Colon (tissue), 2 donors: Measurements from ENCODE around the gene NCAPG2.
A peak's percentile ranks its signal among the peaks of the same experiment; 100 is the strongest.
"Not testable (repeated sequence)": the region's sequence is repeated elsewhere in the genome, so short reads cannot be mapped to it uniquely, and the experiment has no call there.

Experiments used
- FAIRE-seq: peaks from 2 replicates; lab custom pipeline; 2012; peaks lifted over from hg19 to GRCh38; lab: Jason Lieb, UNC
- donor health status: control.
- donor health status: control.

The NCAPG2 gene

DNA sequence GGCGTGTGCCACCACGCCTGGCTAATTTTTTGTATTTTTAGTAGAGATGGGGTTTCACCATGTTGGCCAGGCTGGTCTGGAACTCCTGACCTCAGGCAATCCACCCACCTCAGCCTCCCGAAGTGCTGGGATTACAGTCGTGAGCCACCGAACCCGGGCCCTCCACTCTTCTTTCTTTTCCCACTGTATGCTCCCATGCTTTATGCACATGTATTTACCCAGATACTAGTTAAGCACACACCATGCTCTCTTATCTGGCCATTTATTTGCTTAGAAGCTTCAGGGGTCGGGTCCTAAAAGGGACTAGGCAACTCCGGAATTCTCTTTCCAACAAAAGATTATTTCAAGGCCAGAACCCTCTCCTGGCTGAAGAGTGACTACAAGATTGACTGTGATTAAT is 78.3 kb downstream of the NCAPG2 start:
- not testable (repeated sequence) for FAIRE-seq

DNA sequence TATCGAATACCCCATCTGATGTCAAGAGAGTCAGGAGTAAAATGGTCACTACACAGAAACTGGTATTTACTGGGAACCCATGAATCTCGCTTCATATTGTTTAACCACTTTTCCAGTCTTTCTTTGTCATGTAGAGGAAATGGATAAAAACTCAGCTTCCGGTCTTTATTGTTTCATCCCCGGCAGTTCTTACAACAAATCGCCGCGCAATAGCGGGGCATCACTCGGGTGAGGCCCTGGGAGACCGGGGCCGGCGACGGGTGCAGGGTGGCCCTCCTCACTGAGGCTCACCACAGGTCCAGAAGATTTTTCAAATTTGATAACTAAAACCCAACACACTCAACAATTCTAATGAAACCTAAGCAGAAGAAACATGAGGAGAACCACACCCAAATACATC is 81.4 kb downstream of the NCAPG2 start:
- no peak for FAIRE-seq

DNA sequence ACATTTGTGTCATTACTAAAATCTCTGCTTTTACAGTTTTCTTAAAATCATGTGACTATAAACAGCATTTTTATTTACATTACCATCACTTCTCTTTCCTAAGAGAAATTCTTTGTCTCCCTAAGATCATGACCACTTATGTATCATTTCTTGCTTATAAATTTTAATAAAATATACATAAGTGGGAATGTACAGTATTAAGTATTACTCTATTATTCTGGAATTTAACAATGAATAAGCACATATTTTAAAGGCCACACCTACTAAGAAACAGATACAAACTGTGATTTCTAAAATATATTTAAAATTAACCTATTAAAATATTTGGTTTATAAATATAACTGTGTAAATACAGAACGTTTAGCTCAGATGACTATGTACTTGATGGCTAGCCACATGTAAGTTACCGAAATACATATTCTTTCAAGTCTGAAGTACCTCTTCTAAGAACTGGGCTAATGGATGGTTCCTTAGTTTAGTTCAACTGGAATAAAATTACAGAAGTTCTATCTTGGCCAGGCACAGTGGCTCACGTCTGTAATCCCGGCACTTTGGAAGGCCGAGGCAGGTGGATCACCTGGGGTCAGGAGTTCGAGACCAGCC is 83.7 kb downstream of the NCAPG2 start:
- FAIRE-seq = peak; percentile 81

DNA sequence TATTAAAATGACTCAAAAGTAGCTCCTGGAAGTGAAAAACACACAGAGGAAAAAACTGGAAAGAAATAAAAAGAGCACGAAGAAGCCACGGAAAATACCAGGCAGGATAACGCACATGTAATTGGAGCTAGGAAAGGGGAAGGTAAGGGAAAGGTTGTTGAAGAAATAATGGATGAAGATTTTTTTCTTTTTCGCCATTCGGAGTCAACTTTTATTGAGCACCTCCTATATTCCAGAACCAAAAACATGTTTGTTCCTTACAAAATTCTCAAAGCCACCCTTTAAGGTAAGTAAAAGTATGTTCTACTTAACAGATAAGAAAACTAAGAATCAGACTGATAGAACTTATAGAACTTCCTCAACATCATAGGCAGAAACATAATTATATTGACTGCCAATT is 84.2 kb downstream of the NCAPG2 start:
- FAIRE-seq = no peak

DNA sequence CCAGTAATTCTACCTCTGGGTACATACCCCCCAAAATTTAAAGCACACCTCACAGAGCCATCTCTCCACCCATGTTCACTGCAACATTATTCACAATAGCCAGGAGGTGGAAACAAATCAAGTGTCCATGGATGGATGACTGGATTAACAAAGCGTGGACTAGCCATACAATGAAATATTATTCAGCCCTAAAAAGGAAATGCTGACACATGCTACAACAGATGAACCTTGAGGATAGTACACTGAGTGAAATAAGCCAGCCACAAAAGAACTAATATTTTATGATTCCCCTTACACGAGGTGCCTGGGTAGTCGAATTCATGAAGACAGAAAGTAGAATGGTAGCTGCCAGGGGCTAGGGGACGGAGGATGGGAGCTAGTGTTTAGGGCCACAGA is 85.9 kb downstream of the NCAPG2 start:
- FAIRE-seq = no peak

DNA sequence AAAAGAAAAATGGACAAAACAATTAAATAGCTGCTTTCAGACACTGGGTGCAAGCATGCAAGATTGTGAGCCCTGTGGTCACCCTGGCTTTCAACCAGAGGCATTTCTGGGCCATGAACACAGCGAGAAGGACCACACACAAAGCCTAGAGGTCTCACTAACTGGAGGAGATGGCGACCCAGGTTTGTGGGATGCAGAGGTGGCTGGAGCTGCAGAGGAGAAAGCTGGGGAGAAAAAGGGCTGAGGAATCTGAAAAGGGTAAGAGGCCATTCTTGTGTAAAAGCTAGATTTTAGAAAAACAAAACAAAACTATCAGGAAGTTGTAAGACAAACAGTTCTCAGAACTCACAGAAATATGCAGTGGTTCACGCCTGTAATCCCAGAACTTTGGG is 86.9 kb downstream of the NCAPG2 start:
- no peak for FAIRE-seq

DNA sequence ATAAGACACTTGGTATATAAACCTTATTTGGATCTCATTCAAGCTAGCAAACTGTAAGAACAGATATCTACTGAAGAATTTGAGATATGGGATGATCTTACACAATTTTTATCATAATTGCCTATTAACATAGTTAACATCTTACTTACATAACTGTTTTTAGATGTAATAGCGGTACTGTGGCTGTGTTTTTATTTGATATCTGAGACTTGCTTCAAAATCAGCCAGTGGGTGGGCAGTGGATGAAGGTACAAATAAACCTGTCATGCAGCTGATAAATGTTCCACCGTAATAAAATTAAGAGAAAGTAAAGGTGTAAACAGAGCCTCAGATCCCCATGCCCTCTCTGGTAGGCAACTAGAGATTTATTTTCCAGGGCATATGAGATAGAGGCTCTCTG is 88.6 kb downstream of the NCAPG2 start:
- no peak for FAIRE-seq

DNA sequence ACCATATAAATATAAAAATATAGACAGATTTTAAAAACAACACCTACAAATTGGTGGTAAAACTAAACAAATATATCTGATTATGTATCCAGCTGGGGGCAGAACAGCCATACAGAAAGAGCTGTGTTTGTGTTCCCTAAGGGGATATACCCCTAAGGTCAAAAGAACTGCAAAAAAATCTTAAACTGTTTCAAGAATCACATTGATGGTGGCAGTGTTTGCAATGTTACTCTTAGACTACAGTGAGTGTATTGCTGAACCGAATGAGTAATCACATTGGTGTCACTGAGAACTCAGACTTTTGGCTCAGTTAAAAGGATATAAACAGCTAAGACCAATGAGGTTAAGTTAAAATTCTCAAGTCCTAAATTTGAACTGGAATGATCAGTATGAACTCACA is 89.9 kb downstream of the NCAPG2 start:
- no peak for FAIRE-seq

DNA sequence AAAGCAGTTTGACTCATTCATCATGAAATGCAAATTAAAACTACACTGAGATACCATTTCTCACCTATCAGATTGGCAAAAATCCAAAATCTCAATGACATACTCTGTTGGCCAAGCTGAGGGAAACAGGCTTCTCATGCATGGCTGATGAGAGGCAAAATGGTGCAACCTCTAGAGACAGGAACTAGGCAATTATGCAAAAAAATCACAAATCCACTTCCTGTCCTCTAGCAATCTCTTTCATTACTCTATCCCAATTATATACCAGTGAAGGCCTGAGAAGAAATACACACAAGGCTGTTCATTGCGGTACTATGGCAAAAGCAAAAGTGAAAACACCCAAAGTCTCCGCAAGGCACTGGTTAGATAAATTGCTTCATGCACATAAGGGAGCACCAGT is 91.1 kb downstream of the NCAPG2 start:
- no peak for FAIRE-seq

DNA sequence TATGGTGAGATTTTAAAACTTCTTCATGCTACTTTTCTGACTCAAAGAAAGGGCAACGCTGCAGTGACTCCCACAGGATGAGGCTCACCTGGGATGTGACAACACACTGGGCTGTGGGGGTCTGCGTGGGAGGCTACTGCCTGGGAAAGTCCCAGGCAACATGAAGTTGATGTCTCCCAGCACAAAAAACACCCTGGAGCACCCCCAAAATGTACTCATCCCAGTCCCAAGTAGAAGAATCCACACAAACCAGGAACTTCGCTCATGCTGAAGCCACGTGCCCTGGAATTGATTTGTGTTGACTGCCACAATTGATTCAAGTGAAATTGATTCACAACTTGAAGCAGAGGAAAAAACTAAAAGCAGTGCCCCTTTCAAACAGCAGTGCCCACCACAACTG is 92.1 kb downstream of the NCAPG2 start:
- no peak for FAIRE-seq

DNA sequence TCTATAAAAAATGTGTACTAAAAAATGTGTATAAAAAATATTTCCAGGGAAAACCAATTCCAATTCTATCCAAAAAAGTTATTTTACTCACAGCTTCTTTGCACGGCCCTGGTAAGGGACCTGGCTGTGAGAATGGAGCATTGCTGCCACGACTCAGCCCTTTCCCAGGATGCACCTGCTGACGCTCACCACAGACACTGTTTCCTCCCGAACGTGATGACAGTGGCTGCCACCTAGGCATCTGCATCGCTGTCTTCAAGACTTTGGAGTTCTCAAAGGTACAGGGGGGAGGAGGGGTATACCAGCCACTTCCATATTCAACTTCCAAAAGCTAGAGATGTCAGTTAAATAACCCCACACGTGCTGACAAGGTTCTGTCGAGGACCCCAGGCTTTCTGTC is 93.1 kb downstream of the NCAPG2 start:
- no peak for FAIRE-seq

DNA sequence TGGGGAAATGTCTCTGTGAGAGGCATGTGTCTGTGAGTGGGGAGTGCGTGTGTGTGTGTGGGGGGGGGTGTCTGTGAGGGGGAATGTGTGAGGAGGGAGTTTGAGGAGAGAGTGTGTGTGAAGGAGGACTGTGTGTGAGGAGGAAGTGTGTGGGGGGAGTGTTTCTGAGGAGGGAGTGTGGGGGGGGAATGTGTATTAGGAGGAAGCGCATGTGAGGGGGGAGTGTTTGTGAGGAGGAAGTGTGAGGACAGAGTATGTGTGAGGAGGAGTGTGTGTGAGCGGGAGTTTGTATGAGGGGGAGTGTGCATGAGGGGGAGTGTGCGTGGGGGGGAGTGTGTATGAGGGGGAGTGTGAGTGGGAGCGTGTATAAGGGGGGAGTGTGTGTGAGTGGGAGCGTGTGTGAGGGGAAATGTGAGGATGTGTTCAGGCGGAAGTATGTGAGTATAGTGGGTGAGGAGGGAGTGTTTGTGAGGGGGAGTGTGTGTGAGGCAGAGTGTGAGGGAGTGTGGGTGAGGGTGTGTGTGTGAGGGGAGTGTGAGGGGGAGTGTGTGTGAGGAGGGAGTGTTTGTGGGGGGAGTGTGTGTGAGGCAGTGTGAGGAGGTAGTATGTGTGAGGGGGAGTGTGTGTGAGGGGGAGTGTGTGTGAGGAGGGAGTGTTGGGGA is 95.2 kb downstream of the NCAPG2 start:
- FAIRE-seq = no peak

DNA sequence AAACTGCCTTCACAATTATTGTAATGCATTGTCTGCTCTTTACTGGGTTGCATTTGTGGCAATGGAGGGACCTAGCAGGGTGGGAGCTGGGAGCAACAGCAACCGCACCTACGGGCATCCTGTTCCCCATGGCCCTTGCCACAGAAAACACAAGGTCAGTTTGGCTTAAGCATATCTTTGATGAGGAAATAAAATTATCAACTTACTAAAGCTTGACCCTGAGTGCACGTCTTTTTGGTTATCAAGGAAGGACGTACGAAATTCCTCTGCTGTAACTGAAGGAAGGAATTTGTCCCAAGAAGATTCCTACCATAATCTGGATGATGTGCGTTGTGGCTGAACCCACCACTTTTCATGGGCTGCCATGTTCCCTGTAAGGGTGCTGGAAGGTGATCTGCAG is 97.0 kb downstream of the NCAPG2 start:
- FAIRE-seq = no peak

DNA sequence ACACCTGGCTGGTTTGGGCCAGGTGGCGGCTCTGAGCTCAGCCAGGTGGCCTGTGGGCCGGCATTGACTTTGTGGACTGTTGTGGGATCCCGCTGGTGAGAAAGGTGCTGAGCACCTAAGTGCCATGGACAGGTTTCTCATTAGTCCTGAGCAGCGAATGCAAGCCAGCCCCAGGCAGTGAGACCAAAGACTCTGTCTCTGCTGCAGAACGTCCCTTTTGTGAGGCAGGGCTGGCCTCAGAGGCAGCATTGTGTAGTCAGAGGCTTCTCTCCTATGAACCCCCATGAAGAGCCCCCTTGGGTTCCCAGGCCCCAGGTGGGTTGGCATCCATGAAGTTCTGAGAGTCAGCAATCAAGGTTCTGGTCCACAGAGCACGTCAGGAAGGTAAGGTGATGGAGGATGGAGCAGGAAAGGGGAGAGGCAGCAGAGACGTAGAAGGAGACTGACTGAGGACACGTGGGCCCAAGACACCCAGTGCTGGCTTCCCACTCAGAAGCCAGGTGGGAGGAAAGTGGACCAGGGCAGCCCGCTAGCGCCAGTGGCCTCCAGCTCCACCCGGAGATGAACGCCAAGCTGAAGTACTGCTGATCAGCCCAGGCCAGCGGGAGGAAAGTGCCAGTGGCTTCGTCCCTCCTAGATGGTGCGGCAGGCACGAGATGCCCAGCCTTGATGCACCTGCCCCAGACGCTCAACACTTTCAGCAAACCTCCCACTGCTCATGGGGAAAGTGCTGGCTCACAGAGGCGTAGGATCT is 97.8 kb downstream of the NCAPG2 start:
- no peak for FAIRE-seq

DNA sequence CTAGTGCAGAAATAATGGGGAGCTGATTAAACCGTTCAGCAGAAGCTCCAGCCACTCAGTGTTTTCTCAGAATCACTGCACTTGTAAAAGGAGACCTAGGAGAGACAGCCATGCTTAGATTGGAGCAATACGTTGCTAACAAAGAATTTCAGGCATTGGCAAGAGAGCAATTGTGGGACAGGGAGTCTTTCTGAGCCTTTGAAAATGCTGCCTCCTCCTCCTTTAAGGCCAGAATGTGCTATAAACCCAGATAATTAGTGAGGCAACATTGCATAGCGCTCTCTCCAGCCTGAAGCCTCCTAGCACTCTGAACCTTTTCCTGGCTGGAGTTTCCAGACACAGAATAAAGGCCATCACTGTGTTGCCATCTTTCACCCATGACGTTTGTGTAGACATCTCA is 98.5 kb downstream of the NCAPG2 start:
- no peak for FAIRE-seq

DNA sequence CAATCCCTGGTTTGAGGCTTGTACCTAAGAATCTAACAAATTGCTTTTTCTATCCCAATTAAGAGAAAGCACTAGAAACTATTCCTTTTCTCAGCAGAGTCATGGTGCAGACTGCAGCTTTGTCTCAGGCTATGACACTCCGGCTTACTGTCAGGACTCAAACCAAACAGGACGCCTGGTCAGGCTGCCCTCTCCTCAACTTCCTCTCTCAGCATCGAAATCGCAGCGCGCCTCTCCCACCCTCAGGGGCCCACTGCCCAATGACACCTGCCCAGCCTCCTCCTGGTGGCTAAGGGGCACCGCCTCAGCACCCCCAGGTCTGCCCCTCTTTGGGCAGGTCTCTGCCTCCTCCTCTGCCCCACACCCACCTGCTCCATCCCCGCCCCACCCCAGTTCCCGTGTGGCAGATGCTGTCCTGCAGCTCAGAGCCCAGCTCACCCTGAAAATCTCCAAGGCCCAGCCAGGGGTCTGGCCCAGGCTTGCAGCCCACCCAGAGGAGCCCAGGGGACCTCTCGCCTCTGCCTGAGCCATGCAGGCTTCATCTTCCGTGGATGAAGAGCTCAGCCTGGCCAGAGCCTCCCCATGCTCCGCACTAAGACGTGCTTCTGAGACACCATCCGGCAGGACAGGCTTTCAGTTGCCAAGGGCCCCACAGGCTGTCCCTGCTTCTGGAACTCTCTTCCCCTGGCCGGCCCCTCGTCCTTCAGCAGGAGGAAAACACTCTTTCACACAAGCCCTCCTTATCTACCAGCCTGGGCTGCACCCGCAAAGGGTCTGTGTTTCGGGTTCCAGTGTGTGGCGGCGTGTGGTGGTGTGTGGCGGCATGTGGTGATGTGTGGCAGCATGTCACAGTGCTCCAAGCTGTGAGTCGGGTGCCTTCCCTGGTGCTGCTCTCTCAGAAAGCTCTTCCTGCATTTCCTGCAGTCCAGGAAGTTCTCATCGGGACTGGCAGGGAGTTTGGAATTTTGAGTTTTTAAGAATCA is 100.5 kb downstream of the NCAPG2 start:
- FAIRE-seq = no peak

DNA sequence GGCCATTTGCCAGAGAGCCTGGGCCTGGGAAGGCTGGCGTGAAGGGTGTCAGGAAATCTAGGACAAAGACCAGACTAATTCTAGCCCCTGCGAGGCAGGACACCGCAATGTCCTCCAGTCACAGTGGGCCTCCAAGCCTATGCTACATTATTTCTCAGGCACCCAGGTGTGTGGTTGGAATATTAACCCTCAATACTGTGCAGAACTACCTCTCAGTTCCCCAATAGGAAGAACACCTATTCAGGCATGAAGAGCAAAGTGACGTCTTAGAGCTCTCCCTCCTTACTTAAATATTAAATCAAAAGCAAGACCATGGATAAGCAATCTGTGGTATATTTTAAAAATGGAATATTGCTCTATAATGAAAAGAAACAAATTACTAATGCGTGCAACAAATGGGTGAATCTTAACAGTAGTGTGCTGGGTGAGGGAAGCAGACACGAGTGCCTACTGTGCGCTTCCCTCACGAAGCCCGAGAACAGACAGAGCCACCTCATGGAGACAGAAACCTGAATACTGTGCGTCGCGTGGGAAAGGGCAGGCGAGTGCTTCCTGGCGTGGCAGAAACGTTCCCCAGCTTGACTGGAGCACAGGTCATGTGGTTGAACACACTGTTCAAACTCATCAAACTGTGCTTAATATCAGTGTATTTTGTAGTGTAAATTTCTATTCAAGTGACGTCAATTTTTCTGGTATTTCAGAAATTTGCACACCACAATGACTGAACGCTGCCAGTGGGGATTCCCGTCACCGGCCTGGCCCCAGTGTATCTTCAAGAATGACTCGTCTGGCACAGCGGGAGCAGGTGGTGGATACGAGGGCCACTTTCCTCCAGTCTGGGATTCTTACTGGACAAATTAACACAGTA is 101.5 kb downstream of the NCAPG2 start:
- no peak for FAIRE-seq

DNA sequence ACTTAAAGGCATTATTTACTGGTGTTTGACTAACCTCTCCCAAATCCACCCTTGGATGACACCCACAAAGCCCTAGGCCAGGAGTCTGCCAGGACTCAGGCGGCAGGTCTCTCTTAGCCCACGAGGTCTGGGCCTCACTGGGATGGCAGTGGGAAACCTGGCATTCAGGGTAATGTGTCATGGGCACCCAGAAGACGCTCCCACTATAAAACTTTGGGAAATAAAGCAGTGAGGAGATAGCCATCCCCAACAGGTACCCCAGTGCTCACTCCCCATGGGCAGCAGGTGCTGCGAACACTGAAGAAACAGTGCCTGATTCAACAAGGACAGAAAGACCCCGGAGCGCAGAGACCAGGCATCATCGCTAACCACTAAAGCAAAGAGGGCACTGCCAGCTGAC is 102.6 kb downstream of the NCAPG2 start:
- FAIRE-seq = no peak

DNA sequence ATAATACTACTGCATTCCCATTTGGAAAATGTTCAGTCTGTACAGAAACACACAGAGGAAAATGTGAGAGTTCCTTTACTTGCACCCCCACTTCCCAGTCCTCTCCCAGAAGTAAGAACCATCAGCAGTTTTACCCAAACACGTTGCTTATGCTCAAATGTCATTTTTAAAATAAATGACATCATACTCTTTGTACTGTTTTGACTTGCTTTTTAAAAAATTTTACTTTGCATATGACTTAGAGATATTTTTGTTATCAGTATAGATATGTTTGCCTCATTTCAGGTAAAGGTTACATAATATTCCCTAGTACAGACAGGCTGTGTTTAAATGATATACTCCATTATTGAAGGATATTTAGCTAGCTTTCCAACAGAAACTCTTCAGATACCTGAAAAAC is 103.5 kb downstream of the NCAPG2 start:
- no peak for FAIRE-seq

DNA sequence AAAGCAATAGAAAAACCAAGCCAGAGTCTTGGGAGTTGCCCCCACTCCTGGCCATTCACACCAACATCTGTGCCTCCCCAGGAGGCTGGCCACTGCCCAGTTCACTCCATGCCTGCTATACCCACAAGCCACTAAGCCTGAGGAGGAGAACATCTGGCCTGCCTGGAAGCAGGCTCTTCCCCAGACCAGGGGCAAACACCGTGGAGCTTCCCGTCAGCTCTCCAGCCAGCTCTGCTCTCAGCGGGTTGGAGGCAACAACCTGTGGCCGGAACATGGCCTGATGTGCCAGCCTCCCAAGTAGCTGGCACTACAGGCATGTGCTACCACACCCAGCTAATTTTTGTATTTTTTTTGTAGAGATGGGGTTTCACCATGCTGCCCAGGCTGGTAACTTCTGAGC is 107.9 kb downstream of the NCAPG2 start:
- FAIRE-seq = no peak

DNA sequence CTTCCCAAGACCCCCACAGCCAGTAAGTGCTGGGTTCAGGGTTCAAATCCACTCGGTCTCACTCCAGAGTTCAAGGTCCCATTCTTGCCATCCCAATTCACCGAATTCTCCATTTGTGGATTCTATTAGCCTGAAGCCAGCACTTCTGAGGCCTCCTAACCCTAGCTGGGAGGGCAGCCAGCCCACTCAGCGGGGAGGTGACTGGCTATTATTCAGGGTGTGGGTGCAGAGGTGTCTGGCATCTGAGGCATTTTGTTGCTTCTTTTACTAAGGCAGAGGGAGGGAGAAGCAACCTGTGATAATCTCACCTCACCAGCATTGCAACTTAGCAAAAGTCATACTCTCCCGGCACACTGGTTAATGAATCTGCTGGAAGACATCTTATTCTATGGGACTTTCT is 108.3 kb downstream of the NCAPG2 start:
- FAIRE-seq = no peak

DNA sequence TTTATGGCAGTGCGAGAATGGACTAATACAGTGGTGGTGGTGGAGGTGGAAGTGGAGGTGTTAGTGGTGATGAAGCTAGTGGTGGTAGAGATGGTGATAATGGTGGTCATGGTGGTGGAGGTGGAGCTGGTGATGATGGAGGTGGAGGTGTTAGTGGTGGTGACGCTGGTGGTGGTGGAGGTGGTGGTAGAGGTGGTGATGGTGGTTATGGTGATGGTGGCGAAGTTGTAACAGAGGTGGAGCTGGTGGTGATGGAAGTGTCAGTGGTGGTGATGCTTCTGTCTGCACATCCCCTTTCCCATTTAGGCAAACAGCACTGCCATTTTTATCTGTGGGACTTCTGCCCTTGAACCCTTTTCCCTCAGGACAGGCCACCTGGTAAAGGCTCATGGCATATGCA is 109.5 kb downstream of the NCAPG2 start:
- FAIRE-seq = no peak
